Measurements from ENCODE around the gene HSPBP1.

The HSPBP1 gene

DNA sequence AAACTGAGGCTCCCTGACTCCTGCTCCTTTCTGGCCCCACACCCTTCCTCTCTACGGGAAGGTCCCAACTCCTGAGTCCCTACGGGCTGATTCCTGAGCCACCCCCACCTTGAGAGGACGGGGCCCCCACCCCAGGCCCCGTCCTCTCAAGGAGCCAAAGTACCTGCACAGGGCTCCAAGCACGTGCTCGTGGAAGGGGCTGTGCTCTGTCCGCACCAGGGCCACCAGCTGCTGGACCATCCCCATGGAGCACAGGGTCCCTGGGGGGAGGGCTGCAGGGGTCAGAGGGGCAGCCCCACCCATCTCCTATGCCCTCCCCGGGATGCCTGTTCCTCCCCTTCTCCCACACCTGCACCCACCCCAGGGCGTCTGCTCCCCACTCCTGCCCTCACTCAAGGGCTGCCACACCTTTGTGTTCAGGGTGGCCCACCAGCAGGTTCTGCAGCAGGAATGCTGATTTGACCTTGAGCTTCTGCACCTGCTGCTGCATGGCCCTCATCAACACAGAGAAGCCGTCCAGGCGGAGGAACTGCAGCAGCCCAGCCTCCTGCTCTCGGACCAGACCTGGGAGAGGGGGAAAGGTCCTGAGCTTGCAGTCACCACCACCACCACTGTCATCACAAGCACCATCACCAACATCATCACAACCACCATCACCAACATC, 14.1 kb downstream of the HSPBP1 start:
- TF ChIP-seq GABPA (IDR thresholded peaks at IDR 0.05; ENCODE audit: low read depth) (no peak), POLR2AphosphoS5 (IDR thresholded peaks at IDR 0.05; ENCODE audit: low read depth) (no peak), SPI1 (IDR thresholded peaks at IDR 0.05; ENCODE audit: borderline replicate concordance, low read depth) (no peak)
- TF ChIP-seq, protein P1, sequence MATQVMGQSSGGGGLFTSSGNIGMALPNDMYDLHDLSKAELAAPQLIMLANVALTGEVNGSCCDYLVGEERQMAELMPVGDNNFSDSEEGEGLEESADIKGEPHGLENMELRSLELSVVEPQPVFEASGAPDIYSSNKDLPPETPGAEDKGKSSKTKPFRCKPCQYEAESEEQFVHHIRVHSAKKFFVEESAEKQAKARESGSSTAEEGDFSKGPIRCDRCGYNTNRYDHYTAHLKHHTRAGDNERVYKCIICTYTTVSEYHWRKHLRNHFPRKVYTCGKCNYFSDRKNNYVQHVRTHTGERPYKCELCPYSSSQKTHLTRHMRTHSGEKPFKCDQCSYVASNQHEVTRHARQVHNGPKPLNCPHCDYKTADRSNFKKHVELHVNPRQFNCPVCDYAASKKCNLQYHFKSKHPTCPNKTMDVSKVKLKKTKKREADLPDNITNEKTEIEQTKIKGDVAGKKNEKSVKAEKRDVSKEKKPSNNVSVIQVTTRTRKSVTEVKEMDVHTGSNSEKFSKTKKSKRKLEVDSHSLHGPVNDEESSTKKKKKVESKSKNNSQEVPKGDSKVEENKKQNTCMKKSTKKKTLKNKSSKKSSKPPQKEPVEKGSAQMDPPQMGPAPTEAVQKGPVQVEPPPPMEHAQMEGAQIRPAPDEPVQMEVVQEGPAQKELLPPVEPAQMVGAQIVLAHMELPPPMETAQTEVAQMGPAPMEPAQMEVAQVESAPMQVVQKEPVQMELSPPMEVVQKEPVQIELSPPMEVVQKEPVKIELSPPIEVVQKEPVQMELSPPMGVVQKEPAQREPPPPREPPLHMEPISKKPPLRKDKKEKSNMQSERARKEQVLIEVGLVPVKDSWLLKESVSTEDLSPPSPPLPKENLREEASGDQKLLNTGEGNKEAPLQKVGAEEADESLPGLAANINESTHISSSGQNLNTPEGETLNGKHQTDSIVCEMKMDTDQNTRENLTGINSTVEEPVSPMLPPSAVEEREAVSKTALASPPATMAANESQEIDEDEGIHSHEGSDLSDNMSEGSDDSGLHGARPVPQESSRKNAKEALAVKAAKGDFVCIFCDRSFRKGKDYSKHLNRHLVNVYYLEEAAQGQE (IDR thresholded peaks at IDR 0.05; ENCODE audit: insufficient replicate concordance, low read depth) = no peak
- TF ChIP-seq, protein P2, sequence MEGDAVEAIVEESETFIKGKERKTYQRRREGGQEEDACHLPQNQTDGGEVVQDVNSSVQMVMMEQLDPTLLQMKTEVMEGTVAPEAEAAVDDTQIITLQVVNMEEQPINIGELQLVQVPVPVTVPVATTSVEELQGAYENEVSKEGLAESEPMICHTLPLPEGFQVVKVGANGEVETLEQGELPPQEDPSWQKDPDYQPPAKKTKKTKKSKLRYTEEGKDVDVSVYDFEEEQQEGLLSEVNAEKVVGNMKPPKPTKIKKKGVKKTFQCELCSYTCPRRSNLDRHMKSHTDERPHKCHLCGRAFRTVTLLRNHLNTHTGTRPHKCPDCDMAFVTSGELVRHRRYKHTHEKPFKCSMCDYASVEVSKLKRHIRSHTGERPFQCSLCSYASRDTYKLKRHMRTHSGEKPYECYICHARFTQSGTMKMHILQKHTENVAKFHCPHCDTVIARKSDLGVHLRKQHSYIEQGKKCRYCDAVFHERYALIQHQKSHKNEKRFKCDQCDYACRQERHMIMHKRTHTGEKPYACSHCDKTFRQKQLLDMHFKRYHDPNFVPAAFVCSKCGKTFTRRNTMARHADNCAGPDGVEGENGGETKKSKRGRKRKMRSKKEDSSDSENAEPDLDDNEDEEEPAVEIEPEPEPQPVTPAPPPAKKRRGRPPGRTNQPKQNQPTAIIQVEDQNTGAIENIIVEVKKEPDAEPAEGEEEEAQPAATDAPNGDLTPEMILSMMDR (IDR thresholded peaks at IDR 0.05; ENCODE audit: insufficient read depth, low read length) = no peak
- Histone ChIP-seq H3K4me3 (replicated peaks; ENCODE audit: insufficient read depth, low read length) (no peak overlapping the region), H3K27ac (replicated peaks) (no peak overlapping the region), H3K27me3 (ENCODE audit: insufficient read depth, poor library complexity, severe bottlenecking) (no peaks in the 10 kb centered on the region)
- no peak for DNase-seq (ENCODE audit: low read depth in 1 of 2, low spot score in 1 of 2)

DNA sequence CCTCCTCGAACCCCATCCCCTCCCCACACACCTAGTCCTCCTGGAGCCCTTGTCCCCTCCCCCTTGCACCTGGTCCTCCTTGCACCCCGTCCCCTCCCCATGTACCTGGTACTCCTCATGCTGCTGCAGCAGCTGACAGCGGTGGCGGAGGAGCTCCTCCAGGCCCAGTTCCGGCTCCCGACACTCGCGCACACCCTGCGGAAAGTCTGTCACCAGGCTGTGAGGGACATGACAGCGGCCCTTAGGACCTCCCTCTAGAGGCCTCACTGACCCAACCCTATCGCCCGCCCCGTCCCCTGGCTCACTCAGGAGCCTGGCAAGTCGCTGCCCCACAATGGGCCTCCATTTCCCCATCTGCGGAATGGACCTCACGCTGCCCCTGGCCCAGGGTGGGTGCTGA, 14.7 kb downstream of the HSPBP1 start:
- TF ChIP-seq SPI1 (IDR thresholded peaks at IDR 0.05; ENCODE audit: borderline replicate concordance, low read depth) = no peak
- TF ChIP-seq, protein P2 (IDR thresholded peaks at IDR 0.05; ENCODE audit: insufficient read depth, low read length) = no peak
- TF ChIP-seq POLR2AphosphoS5 (IDR thresholded peaks at IDR 0.05; ENCODE audit: low read depth) = no peak
- TF ChIP-seq, protein P1 (IDR thresholded peaks at IDR 0.05; ENCODE audit: insufficient replicate concordance, low read depth) = no peak
- no peak for TF ChIP-seq GABPA (IDR thresholded peaks at IDR 0.05; ENCODE audit: low read depth)
- no peak for DNase-seq (ENCODE audit: low read depth in 1 of 2, low spot score in 1 of 2)
- Histone ChIP-seq H3K27ac (replicated peaks) (no peak overlapping the region), H3K27me3 (ENCODE audit: insufficient read depth, poor library complexity, severe bottlenecking) (no peaks in the 10 kb centered on the region), H3K4me3 (replicated peaks; ENCODE audit: insufficient read depth, low read length) (no peak overlapping the region)

DNA sequence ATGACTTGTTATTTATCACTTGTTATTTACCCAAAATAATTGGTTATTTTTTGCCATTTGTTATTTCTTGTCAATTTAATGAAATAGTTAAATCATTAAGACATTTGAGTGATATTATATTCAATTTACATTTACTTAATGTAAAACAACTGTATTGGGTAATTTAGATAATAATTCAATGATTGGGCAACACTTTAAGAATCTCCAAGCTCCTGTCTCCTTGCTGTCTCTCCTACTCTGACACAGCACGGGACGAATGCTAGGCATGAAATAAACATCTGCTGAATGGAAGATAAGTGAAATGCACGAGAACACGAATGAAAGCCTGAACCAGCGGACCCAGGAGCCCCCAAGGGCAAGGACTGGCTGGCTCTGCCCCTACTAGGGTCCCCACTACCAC, 15.4 kb downstream of the HSPBP1 start:
- TF ChIP-seq POLR2AphosphoS5 (IDR thresholded peaks at IDR 0.05; ENCODE audit: low read depth) (no peak), SPI1 (IDR thresholded peaks at IDR 0.05; ENCODE audit: borderline replicate concordance, low read depth) (no peak), GABPA (IDR thresholded peaks at IDR 0.05; ENCODE audit: low read depth) (no peak)
- Histone ChIP-seq H3K27me3 (ENCODE audit: insufficient read depth, poor library complexity, severe bottlenecking) (no peaks in the 10 kb centered on the region), H3K27ac (replicated peaks) (no peak overlapping the region), H3K4me3 (replicated peaks; ENCODE audit: insufficient read depth, low read length) (no peak overlapping the region)
- no peak for DNase-seq (ENCODE audit: low read depth in 1 of 2, low spot score in 1 of 2)

DNA sequence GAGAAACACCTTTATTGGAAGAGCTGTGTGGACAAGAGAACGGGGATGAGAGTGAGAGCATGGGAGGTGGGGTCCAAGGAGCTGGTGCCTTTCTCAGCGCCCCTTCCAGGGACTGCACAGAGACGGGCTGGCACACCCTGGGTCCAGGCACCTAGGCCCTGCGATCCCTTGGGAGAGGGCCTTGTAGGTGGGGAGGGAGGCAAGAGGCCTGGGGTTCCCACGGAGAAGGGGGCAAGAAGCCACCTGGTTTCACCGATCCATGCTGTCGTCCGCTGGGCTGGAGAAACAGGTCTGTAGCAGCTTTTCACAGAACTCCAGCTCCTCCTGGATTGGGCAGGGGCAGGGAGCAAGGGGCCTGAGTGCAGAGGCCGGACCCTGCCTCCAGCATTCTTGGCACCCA, 17.6 kb downstream of the HSPBP1 start:
- TF ChIP-seq, protein P1 (IDR thresholded peaks at IDR 0.05; ENCODE audit: insufficient replicate concordance, low read depth) = no peak
- TF ChIP-seq SPI1 (IDR thresholded peaks at IDR 0.05; ENCODE audit: borderline replicate concordance, low read depth) = no peak
- TF ChIP-seq, protein P2 (IDR thresholded peaks at IDR 0.05; ENCODE audit: insufficient read depth, low read length) = no peak
- no peak for TF ChIP-seq POLR2AphosphoS5 (IDR thresholded peaks at IDR 0.05; ENCODE audit: low read depth)
- TF ChIP-seq GABPA (IDR thresholded peaks at IDR 0.05; ENCODE audit: low read depth) = no peak
- no peak overlapping the region for H3K4me3 ChIP-seq (replicated peaks; ENCODE audit: insufficient read depth, low read length)
- H3K27ac ChIP-seq (replicated peaks) = no peak overlapping the region
- no peaks in the 10 kb centered on the region for H3K27me3 ChIP-seq (ENCODE audit: insufficient read depth, poor library complexity, severe bottlenecking)
- DNase-seq (ENCODE audit: low read depth in 1 of 2, low spot score in 1 of 2) = no peak

Data from HL-60 (cell line).